LNCaP clone FGC (cell line): ENCODE data around the gene DRD2.

ENCODE experiments used
- DNase-seq: peaks from one replicate; pipeline ENCODE4 v3.0.0-alpha.2; 2011; ENCODE audit warnings: low read depth
- H3K4me3 ChIP-seq: 2 replicates; pipeline ENCODE4 v1.5.1; 2011; ENCODE audit warnings: mild to moderate bottlenecking, low read depth, low read length, control low read depth
- CTCF ChIP-seq: IDR thresholded peaks from 2 replicates; pipeline ENCODE4 v1.5.1; 2012; ENCODE audit warnings: mild to moderate bottlenecking; ENCODE audit not compliant: control insufficient read depth, insufficient read depth; ENCODE audit errors: extremely low read depth

Gene DRD2

GRCh38 chr11:113472471-113472870 is 2.7 kb downstream of the DRD2 start:
- no peak for DNase-seq
- TF ChIP-seq CTCF, result no peak
- no peak overlapping the region for H3K4me3 ChIP-seq

- TF ChIP-seq CTCF, result no peak
- DNase-seq, result no peak
- H3K4me3 ChIP-seq, result no peak overlapping the region
These were observed 5.0 kb downstream of the DRD2 start for GRCh38 chr11:113470233-113470632.

GRCh38 chr11:113468726-113469345 is 6.4 kb downstream of the DRD2 start:
- no peak for DNase-seq

GRCh38 chr11:113467545-113467944 is 7.7 kb downstream of the DRD2 start:
- no peak for TF ChIP-seq CTCF
- no peak for DNase-seq
- H3K4me3 ChIP-seq, result no peak overlapping the region

More at GRCh38 chr11:113468726-113469345, 6.4 kb downstream of the DRD2 start:
- H3K4me3 ChIP-seq, result no peak overlapping the region
- no peak for TF ChIP-seq CTCF

GRCh38 chr11:113465786-113466185 is 9.4 kb downstream of the DRD2 start:
- no peak for DNase-seq
- no peak for TF ChIP-seq CTCF
- no peak overlapping the region for H3K4me3 ChIP-seq

- no peak overlapping the region for H3K4me3 ChIP-seq
- no peak for DNase-seq
- no peak for TF ChIP-seq CTCF
These were observed 10.8 kb downstream of the DRD2 start for GRCh38 chr11:113464416-113464815.

GRCh38 chr11:113462830-113463229 is 12.4 kb downstream of the DRD2 start:
- H3K4me3 ChIP-seq, result no peak overlapping the region
- TF ChIP-seq CTCF, result no peak
- no peak for DNase-seq
